HepG2 (cell line): ENCODE measurements around the gene SULT1B1. TPM values are rescaled to one million over a fixed set of nuclear protein-coding genes. Genes with fewer than 3 reads are reported as not detected.

Experiments used
- ASH2L ChIP-seq: fragments of 300-600, 200-600 bp; sonication (generic); IDR thresholded peaks from 2 replicates; pipeline ENCODE4 v1.7.0; 2017; ENCODE audit warnings: low read depth, mild to moderate bottlenecking, moderate library complexity, mixed read lengths, low read length; ENCODE audit not compliant: insufficient read length
- BRD4 ChIP-seq: sonication (generic); formaldehyde crosslinking; IDR thresholded peaks from 2 replicates; pipeline ENCODE4 v1.4.0; 2020; ENCODE audit warnings: missing genetic modification reagents
- CCDC6 ChIP-seq: sonication (generic); formaldehyde crosslinking; IDR thresholded peaks from 2 replicates; pipeline ENCODE4 v1.8.1; 2022; ENCODE audit warnings: mild to moderate bottlenecking, missing genetic modification reagents, moderate library complexity
- DNMT3B ChIP-seq: conservative IDR thresholded peaks from 2 replicates; pipeline ENCODE4 v1.6.1; 2016; ENCODE audit warnings: missing biosample characterization, control low read depth
- DPF2 ChIP-seq: sonication (generic); formaldehyde crosslinking; IDR thresholded peaks from 2 replicates; pipeline ENCODE4 v1.4.0; 2020; ENCODE audit warnings: mild to moderate bottlenecking, low read depth, missing genetic modification reagents, borderline replicate concordance
- ELF1 ChIP-seq: sonication (generic); formaldehyde crosslinking; IDR thresholded peaks from 2 replicates; pipeline ENCODE4 v1.4.0; 2020; ENCODE audit warnings: missing genetic modification reagents
- FOSL1 ChIP-seq: sonication (generic); formaldehyde crosslinking; IDR thresholded peaks from 2 replicates; pipeline ENCODE4 v1.9.0; 2021; ENCODE audit warnings: missing genetic modification reagents, borderline replicate concordance
- GATAD2A ChIP-seq: IDR thresholded peaks from 2 replicates; pipeline ENCODE4 v1.6.1; 2016
- KLF13 ChIP-seq: sonication (generic); formaldehyde crosslinking; IDR thresholded peaks from 2 replicates; pipeline ENCODE4 v1.4.0; 2020; ENCODE audit warnings: mild to moderate bottlenecking, missing genetic modification reagents
- MYC ChIP-seq: sonication (generic); formaldehyde crosslinking; IDR thresholded peaks from 2 replicates; pipeline ENCODE4 v1.9.0; 2021; ENCODE audit warnings: missing genetic modification reagents, borderline replicate concordance
- NR0B2 ChIP-seq: sonication (generic); formaldehyde crosslinking; IDR thresholded peaks from 2 replicates; pipeline ENCODE4 v1.4.0; 2020; ENCODE audit warnings: mild to moderate bottlenecking, missing genetic modification reagents
- PBX3 ChIP-seq: sonication (generic); formaldehyde crosslinking; IDR thresholded peaks from 2 replicates; pipeline ENCODE4 v1.8.1; 2023; ENCODE audit warnings: missing genetic modification reagents, inconsistent platforms, borderline replicate concordance
- SMAD3 ChIP-seq: sonication (generic); formaldehyde crosslinking; IDR thresholded peaks from 2 replicates; pipeline ENCODE4 v1.4.0; 2020; ENCODE audit warnings: missing genetic modification reagents
- TCF12 ChIP-seq, 2 experiments: fragments of 450-650 bp in 1 of 2; sonication (generic) in 1 of 2; formaldehyde crosslinking in 1 of 2; IDR thresholded peaks; 2 replicates each; pipeline versions ENCODE4 v1.6.1 to v1.8.0; 2017 to 2022; ENCODE audit warnings: antibody characterized with exemption in 1 of 2, mild to moderate bottlenecking in 1 of 2, missing genetic modification reagents in 1 of 2, moderate library complexity in 1 of 2
- ZEB1 ChIP-seq: IDR thresholded peaks from 2 replicates; pipeline ENCODE4 v1.6.1; 2012; ENCODE audit warnings: mild to moderate bottlenecking, low read depth, inconsistent platforms; ENCODE audit not compliant: insufficient replicate concordance
- ZNF281 ChIP-seq: sonication (generic); formaldehyde crosslinking; IDR thresholded peaks from 2 replicates; pipeline ENCODE4 v1.4.0; 2020; ENCODE audit warnings: missing genetic modification reagents, borderline replicate concordance
- ZNF33A ChIP-seq: sonication (generic); formaldehyde crosslinking; IDR thresholded peaks from 2 replicates; pipeline ENCODE4 v1.5.1; 2020; ENCODE audit warnings: missing genetic modification reagents, mild to moderate bottlenecking, moderate library complexity, borderline replicate concordance
- ZNF441 ChIP-seq: sonication (generic); formaldehyde crosslinking; IDR thresholded peaks from 2 replicates; pipeline ENCODE4 v1.7.0; 2021; ENCODE audit warnings: missing genetic modification reagents, borderline replicate concordance
- ZNF451 ChIP-seq: sonication (generic); formaldehyde crosslinking; IDR thresholded peaks from 2 replicates; pipeline ENCODE4 v1.5.0; 2020; ENCODE audit warnings: mild to moderate bottlenecking, missing genetic modification reagents
- ZNF781 ChIP-seq: sonication (generic); formaldehyde crosslinking; IDR thresholded peaks from 2 replicates; pipeline ENCODE4 v1.5.1; 2020; ENCODE audit warnings: borderline replicate concordance, mild to moderate bottlenecking, missing genetic modification reagents; ENCODE audit errors: not compliant biosample characterization
- ZSCAN21 ChIP-seq: sonication (generic); formaldehyde crosslinking; IDR thresholded peaks from 2 replicates; pipeline ENCODE4 v1.8.0; 2022; ENCODE audit warnings: mild to moderate bottlenecking, missing genetic modification reagents, moderate library complexity, borderline replicate concordance
- ZSCAN29 ChIP-seq: sonication (generic); formaldehyde crosslinking; conservative IDR thresholded peaks from 2 replicates; pipeline ENCODE4 v1.4.0; 2020; ENCODE audit warnings: mild to moderate bottlenecking, missing genetic modification reagents
- polyA plus RNA-seq, 8 experiments: library from polyadenylated mRNA; depleted of rRNA in 3 of 8; stranded (reverse) in 7 of 8; unstranded in 1 of 8; fragments of >200 nt; fragmentation: Illumina TruSeq in 4 of 8; extraction: Trizol in 4 of 8; gene quantifications; 2 replicates each; pipeline versions ENCODE4 v1.2.1 to v1.2.3, GENCODE V29; 2011 to 2016; ENCODE audit warnings: low read depth in 4 of 8, missing spikeins in 1 of 8, mixed read lengths in 1 of 8; ENCODE audit not compliant: insufficient read depth in 1 of 8
- total RNA-seq, 5 experiments: library from RNA; depleted of rRNA; stranded (reverse); fragments of >200 nt; fragmentation: Illumina TruSeq; extraction: Trizol; gene quantifications; 2 replicates each; pipeline ENCODE4 v1.2.3, GENCODE V29; 2016; ENCODE audit warnings: low read depth in 1 of 5

Gene SULT1B1
- total and polyA plus RNA-seq, 2 of the 13 experiments (the other 11 are each of a cell fraction or from before 2014, with no cell fraction given) = 0.20 to 0.25 TPM

GRCh38 chr4:69781458-69782418, 21.3 kb upstream of the SULT1B1 start (continued):
- no peak for TF ChIP-seq PBX3 (CRISPR knock-in tag)
- TF ChIP-seq ZNF451 = no peak
- peak; percentile 65 for TF ChIP-seq BRD4 (CRISPR knock-in tag)
- no peak for TF ChIP-seq ZNF781
- no peak for TF ChIP-seq DNMT3B (CRISPR knock-in tag)
- TF ChIP-seq GATAD2A (CRISPR knock-in tag) = peak; percentile 89
- no peak; the same call in 1 of the 2 replicates for TF ChIP-seq FOSL1 (CRISPR knock-in tag)
- TF ChIP-seq DPF2 (CRISPR knock-in tag) = peak; percentile 88
- TF ChIP-seq NR0B2 (CRISPR knock-in tag) = no peak
- no peak for TF ChIP-seq ZSCAN29
- no peak for TF ChIP-seq ELF1 (CRISPR knock-in tag)
- TF ChIP-seq ASH2L = peak; percentile 75
- no peak for TF ChIP-seq ZSCAN21 (CRISPR knock-in tag)
- TF ChIP-seq CCDC6 (CRISPR knock-in tag) = no peak
- TF ChIP-seq TCF12 (IDR thresholded peaks at IDR 0.05) = no peak
- TF ChIP-seq TCF12 (CRISPR knock-in tag; IDR thresholded peaks at IDR 0.05) = peak; percentile 68; the same call in 1 of the 2 replicates
- TF ChIP-seq KLF13 (CRISPR knock-in tag) = no peak
- peak; percentile 70; the same call in 1 of the 2 replicates for TF ChIP-seq SMAD3 (CRISPR knock-in tag)
- TF ChIP-seq ZEB1 = peak; percentile 91
- peak; percentile 92 for TF ChIP-seq ZNF281 (CRISPR knock-in tag)
- TF ChIP-seq MYC = no peak
- peak; percentile 71; the same call in 1 of the 2 replicates for TF ChIP-seq ZNF33A (CRISPR knock-in tag)
- no peak for TF ChIP-seq ZNF441 (CRISPR knock-in tag)
